ENCODE results near the gene TRPM7. TPM values are rescaled to one million over a fixed set of nuclear protein-coding genes. Genes with fewer than 3 reads are reported as not detected.

TRPM7 gene
- total RNA-seq, 2 donors from 2014 or later: 42.7 to 46.4 TPM

- Histone ChIP-seq H3K36me3 (ENCODE audit: control insufficient read depth, insufficient read depth, low read length) (peaks cover 39% of the 10 kb centered on the region), H3K9ac (ENCODE audit: extremely low read depth, low read length, poor library complexity, severe bottlenecking) (no peak overlapping the region), H3K9me3 (ENCODE audit: control insufficient read depth, low read length) (no peaks in the 10 kb centered on the region), H3K4me1 (ENCODE audit: control insufficient read depth, insufficient read depth, low read length) (no peaks in the 10 kb centered on the region), H3K4me3 (ENCODE audit: low read length) (no peak overlapping the region), H3K27me3 (ENCODE audit: control insufficient read depth, insufficient read depth, low read length, poor library complexity, severe bottlenecking) (no peaks in the 10 kb centered on the region), H3K27ac (ENCODE audit: low read depth, low read length) (no peak overlapping the region)
- TF ChIP-seq, protein P1, sequence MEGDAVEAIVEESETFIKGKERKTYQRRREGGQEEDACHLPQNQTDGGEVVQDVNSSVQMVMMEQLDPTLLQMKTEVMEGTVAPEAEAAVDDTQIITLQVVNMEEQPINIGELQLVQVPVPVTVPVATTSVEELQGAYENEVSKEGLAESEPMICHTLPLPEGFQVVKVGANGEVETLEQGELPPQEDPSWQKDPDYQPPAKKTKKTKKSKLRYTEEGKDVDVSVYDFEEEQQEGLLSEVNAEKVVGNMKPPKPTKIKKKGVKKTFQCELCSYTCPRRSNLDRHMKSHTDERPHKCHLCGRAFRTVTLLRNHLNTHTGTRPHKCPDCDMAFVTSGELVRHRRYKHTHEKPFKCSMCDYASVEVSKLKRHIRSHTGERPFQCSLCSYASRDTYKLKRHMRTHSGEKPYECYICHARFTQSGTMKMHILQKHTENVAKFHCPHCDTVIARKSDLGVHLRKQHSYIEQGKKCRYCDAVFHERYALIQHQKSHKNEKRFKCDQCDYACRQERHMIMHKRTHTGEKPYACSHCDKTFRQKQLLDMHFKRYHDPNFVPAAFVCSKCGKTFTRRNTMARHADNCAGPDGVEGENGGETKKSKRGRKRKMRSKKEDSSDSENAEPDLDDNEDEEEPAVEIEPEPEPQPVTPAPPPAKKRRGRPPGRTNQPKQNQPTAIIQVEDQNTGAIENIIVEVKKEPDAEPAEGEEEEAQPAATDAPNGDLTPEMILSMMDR (conservative IDR thresholded peaks at IDR 0.05): no peak
- Mint-ChIP-seq H3K36me3 (ENCODE audit: low read depth) (peaks cover 39% of the 10 kb centered on the region), H3K27ac (no peak overlapping the region), H3K9me3 (no peaks in the 10 kb centered on the region), H3K27me3 (ENCODE audit: insufficient read depth) (no peaks in the 10 kb centered on the region), H3K4me3 (no peak overlapping the region), H3K4me1 (no peaks in the 10 kb centered on the region)
- DNase-seq: no peak
Observed at GRCh38 chr15:50710585-50710984, 24.0 kb upstream of the TRPM7 start.

GRCh38 chr15:50707878-50708427, 21.4 kb upstream of the TRPM7 start:
- H3K9me3 ChIP-seq (ENCODE audit: control insufficient read depth, low read length): no peaks in the 10 kb centered on the region
- H3K27me3 ChIP-seq (ENCODE audit: control insufficient read depth, insufficient read depth, low read length, poor library complexity, severe bottlenecking): no peaks in the 10 kb centered on the region
- H3K4me3 ChIP-seq (ENCODE audit: low read length): no peak overlapping the region
- no peak overlapping the region for H3K27ac ChIP-seq (ENCODE audit: low read depth, low read length)
- H3K36me3 ChIP-seq (ENCODE audit: control insufficient read depth, insufficient read depth, low read length): peaks cover 27% of the 10 kb centered on the region
- no peaks in the 10 kb centered on the region for H3K27me3 Mint-ChIP-seq (ENCODE audit: insufficient read depth)
- no peak overlapping the region for H3K4me3 Mint-ChIP-seq
- TF ChIP-seq, protein P1 (conservative IDR thresholded peaks at IDR 0.05): no peak
- no peaks in the 10 kb centered on the region for H3K4me1 Mint-ChIP-seq
- no peak overlapping the region for H3K27ac Mint-ChIP-seq
- H3K9ac ChIP-seq (ENCODE audit: extremely low read depth, low read length, poor library complexity, severe bottlenecking): no peak overlapping the region
- H3K36me3 Mint-ChIP-seq (ENCODE audit: low read depth): peaks cover 31% of the 10 kb centered on the region
- H3K9me3 Mint-ChIP-seq: no peaks in the 10 kb centered on the region
- no peaks in the 10 kb centered on the region for H3K4me1 ChIP-seq (ENCODE audit: control insufficient read depth, insufficient read depth, low read length)
- WGBS, 2 experiments (ENCODE audit: insufficient coverage in 1 of 2, insufficient read length in 1 of 2): 92 to 100% methylated on average over 2 to 3 of the region's 3 CpGs
- no peak for DNase-seq

DNA sequence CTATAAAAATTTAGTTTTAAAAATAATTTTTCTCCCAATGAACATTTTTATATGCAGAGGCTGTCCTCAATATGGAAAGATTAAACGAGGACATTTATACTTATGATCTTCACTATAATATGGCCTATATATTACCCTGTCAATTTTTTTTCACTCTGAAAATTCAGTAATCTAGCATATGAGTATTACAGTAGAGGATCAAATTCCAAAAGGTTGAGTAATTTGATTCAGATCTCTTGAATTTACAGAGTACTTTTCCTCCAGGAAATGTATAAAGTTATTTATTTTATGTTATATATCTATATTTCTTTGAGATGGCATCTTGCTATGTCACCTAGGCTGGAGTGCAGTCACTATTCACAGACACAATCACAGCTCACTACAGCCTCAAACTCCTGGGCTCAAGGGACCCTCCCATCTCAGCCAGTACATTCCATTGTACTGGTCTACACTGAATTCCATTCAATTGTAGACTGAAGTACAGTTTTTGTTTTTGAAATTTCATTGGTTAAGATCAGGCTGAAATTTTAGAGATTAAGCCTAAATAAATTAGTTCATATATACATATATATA, 16.3 kb upstream of the TRPM7 start:
- Mint-ChIP-seq H3K9me3 (no peaks in the 10 kb centered on the region), H3K36me3 (ENCODE audit: low read depth) (peaks cover 25% of the 10 kb centered on the region), H3K4me3 (no peak overlapping the region), H3K27me3 (ENCODE audit: insufficient read depth) (no peaks in the 10 kb centered on the region), H3K27ac (no peak overlapping the region), H3K4me1 (no peaks in the 10 kb centered on the region)
- H3K4me3 ChIP-seq (ENCODE audit: low read length): no peak overlapping the region
- no peaks in the 10 kb centered on the region for H3K9me3 ChIP-seq (ENCODE audit: control insufficient read depth, low read length)
- H3K9ac ChIP-seq (ENCODE audit: extremely low read depth, low read length, poor library complexity, severe bottlenecking): no peak overlapping the region
- TF ChIP-seq, protein P1 (conservative IDR thresholded peaks at IDR 0.05): no peak
- H3K36me3 ChIP-seq (ENCODE audit: control insufficient read depth, insufficient read depth, low read length): peaks cover 16% of the 10 kb centered on the region
- no peak for DNase-seq
- no peaks in the 10 kb centered on the region for H3K27me3 ChIP-seq (ENCODE audit: control insufficient read depth, insufficient read depth, low read length, poor library complexity, severe bottlenecking)
- H3K4me1 ChIP-seq (ENCODE audit: control insufficient read depth, insufficient read depth, low read length): no peaks in the 10 kb centered on the region
- no peak overlapping the region for H3K27ac ChIP-seq (ENCODE audit: low read depth, low read length)
- 100% methylated on average over 1 of the region's 1 CpG; no CpG with 5 or more reads in 1 of the 2 experiments for WGBS, 2 experiments (ENCODE audit: insufficient coverage in 1 of 2, insufficient read length in 1 of 2)

All from endodermal cell (in vitro differentiated cells).